IMR-90 (cell line): ENCODE measurements around the gene PTHLH. TPM values are rescaled to one million over a fixed set of nuclear protein-coding genes. Genes with fewer than 3 reads are reported as not detected.

ENCODE experiments used
- ATAC-seq: fragments of 200-7000 bp; cut with Tn5 transposase; 2 replicates; pipeline ENCODE4 v1.9.1; 2020; ENCODE audit warnings: low read depth, mild to moderate bottlenecking, moderate library complexity
- BruUV-seq: library from RNA; stranded (reverse); fragments of 400-500 nt; replicated peaks from 2 replicates; lab custom pipeline; 2021; lab: Mats Ljungman, UMichigan
- CTCF ChIA-PET: fragments of 300-600 bp; formaldehyde crosslinking; extraction: SDS; loops from one replicate; lab custom pipeline; 2021; ENCODE audit warnings: antibody characterized with exemption; lab: Yijun Ruan, JAX
- POLR2A ChIA-PET: fragments of 300-600 bp; sonication (Branson Sonifier 250); formaldehyde crosslinking; loops from one replicate; lab custom pipeline; 2022; ENCODE audit warnings: antibody characterized with exemption; ENCODE audit not compliant: unreplicated experiment; lab: Charles Lee
- DNase-seq: peaks from one replicate; pipeline ENCODE4 v3.0.0; 2013
- H2AFZ ChIP-seq: replicated peaks from 2 replicates; pipeline ENCODE3; 2013; ENCODE audit warnings: low read length, mild to moderate bottlenecking; ENCODE audit not compliant: poor library complexity
- H2AK5ac ChIP-seq: 2 replicates; pipeline ENCODE4 v1.6.1; 2013; ENCODE audit warnings: low read depth, low read length, inconsistent platforms
- H2AK9ac ChIP-seq: replicated peaks from 2 replicates; pipeline ENCODE3; 2013; ENCODE audit warnings: mild to moderate bottlenecking, low read depth, low read length, moderate library complexity; ENCODE audit not compliant: poor library complexity
- H2BK120ac ChIP-seq: 2 replicates; pipeline ENCODE4 v1.6.1; 2013; ENCODE audit warnings: low read depth, low read length, inconsistent platforms
- H2BK15ac ChIP-seq: 3 replicates; pipeline ENCODE4 v1.6.1; 2013; ENCODE audit warnings: low read depth, low read length, inconsistent platforms
- H2BK20ac ChIP-seq: 2 replicates; pipeline ENCODE4 v1.6.1; 2013; ENCODE audit warnings: low read depth, mild to moderate bottlenecking, inconsistent platforms, low read length, moderate library complexity
- H2BK5ac ChIP-seq: 2 replicates; pipeline ENCODE4 v1.6.1; 2013; ENCODE audit warnings: mild to moderate bottlenecking, low read depth, low read length, inconsistent platforms; ENCODE audit not compliant: poor library complexity, severe bottlenecking
- H3K14ac ChIP-seq: replicated peaks from 2 replicates; pipeline ENCODE4 v1.6.1; 2013; ENCODE audit warnings: low read depth, low read length, inconsistent platforms
- H3K18ac ChIP-seq: 2 replicates; pipeline ENCODE4 v1.6.1; 2013; ENCODE audit warnings: low read depth, low read length, control low read depth
- H3K23ac ChIP-seq: 2 replicates; pipeline ENCODE4 v1.6.1; 2013; ENCODE audit warnings: low read depth, low read length, inconsistent platforms
- H3K27ac ChIP-seq: 2 replicates; pipeline ENCODE4 v1.5.1; 2013; ENCODE audit warnings: mild to moderate bottlenecking, control low read depth, low read length; ENCODE audit not compliant: insufficient read depth
- H3K27me3 ChIP-seq: 2 replicates; pipeline ENCODE4 v1.6.1; 2013; ENCODE audit warnings: low read length; ENCODE audit not compliant: control insufficient read depth, insufficient read depth
- H3K36me3 ChIP-seq: 2 replicates; pipeline ENCODE4 v1.6.1; 2013; ENCODE audit warnings: low read length, mixed read lengths; ENCODE audit not compliant: control insufficient read depth, insufficient read depth
- H3K4ac ChIP-seq: 2 replicates; pipeline ENCODE4 v1.6.1; 2013; ENCODE audit warnings: low read depth, low read length, inconsistent platforms
- H3K4me1 ChIP-seq: 2 replicates; pipeline ENCODE4 v1.6.1; 2013; ENCODE audit warnings: low read length, mixed read lengths; ENCODE audit not compliant: control insufficient read depth, insufficient read depth
- H3K4me2 ChIP-seq: 2 replicates; pipeline ENCODE4 v1.6.1; 2013; ENCODE audit warnings: low read depth, mild to moderate bottlenecking, control low read depth, low read length, moderate library complexity
- H3K4me3 ChIP-seq: 2 replicates; pipeline ENCODE4 v1.5.1; 2013; ENCODE audit warnings: low read depth, mild to moderate bottlenecking, control low read depth, low read length, moderate library complexity; ENCODE audit not compliant: insufficient read depth
- H3K56ac ChIP-seq: 2 replicates; pipeline ENCODE4 v1.6.1; 2013; ENCODE audit warnings: low read length, inconsistent platforms; ENCODE audit not compliant: insufficient read depth; ENCODE audit errors: extremely low read depth
- H3K79me1 ChIP-seq, 2 experiments: 2 replicates each; pipeline ENCODE4 v1.6.1; 2013; ENCODE audit warnings: low read length in 2 of 2, inconsistent platforms in 1 of 2, low read depth in 1 of 2
- H3K9ac ChIP-seq: 2 replicates; pipeline ENCODE4 v1.6.1; 2013; ENCODE audit warnings: low read depth, low read length, control low read depth
- H3K9me1 ChIP-seq: 2 replicates; pipeline ENCODE4 v1.6.1; 2013; ENCODE audit warnings: low read length, inconsistent platforms; ENCODE audit not compliant: insufficient read depth
- H3K9me3 ChIP-seq: 2 replicates; pipeline ENCODE4 v1.6.1; 2013; ENCODE audit warnings: low read length; ENCODE audit not compliant: control insufficient read depth, insufficient read depth
- H4K20me1 ChIP-seq: 2 replicates; pipeline ENCODE4 v1.6.1; 2013; ENCODE audit warnings: low read length, inconsistent platforms; ENCODE audit not compliant: insufficient read depth
- H4K5ac ChIP-seq: 2 replicates; pipeline ENCODE4 v1.6.1; 2013; ENCODE audit warnings: mild to moderate bottlenecking, low read depth, low read length, control low read depth
- H4K8ac ChIP-seq, 2 experiments: 2 replicates each; pipeline ENCODE4 v1.6.1; 2013; ENCODE audit warnings: low read depth in 2 of 2, low read length in 2 of 2, control low read depth in 1 of 2, inconsistent platforms in 1 of 2
- H4K91ac ChIP-seq: 2 replicates; pipeline ENCODE4 v1.6.1; 2013; ENCODE audit warnings: low read depth, low read length, inconsistent platforms; ENCODE audit not compliant: insufficient read depth
- BHLHE40 ChIP-seq: fragments of 150-350 bp; IDR thresholded peaks from 2 replicates; pipeline ENCODE4 v1.6.1; 2016; ENCODE audit warnings: mild to moderate bottlenecking, low read depth, low read length
- CEBPB ChIP-seq: IDR thresholded peaks from 2 replicates; pipeline ENCODE4 v1.6.1; 2012; ENCODE audit warnings: low read depth, low read length, improper control_type of control experiment
- CHD1 ChIP-seq: IDR thresholded peaks from 2 replicates; pipeline ENCODE4 v1.6.1; 2012; ENCODE audit warnings: low read depth, low read length, improper control_type of control experiment
- CTCF ChIP-seq: conservative IDR thresholded peaks from 2 replicates; pipeline ENCODE4 v1.5.1; 2012; ENCODE audit warnings: mild to moderate bottlenecking, low read depth, low read length, improper control_type of control experiment
- ELK1 ChIP-seq: fragments of 150-350 bp; IDR thresholded peaks from 2 replicates; pipeline ENCODE4 v1.6.1; 2016; ENCODE audit warnings: low read depth, mild to moderate bottlenecking, low read length, moderate library complexity, borderline replicate concordance
- FOS ChIP-seq: fragments of 150-350 bp; IDR thresholded peaks from 2 replicates; pipeline ENCODE4 v1.6.1; 2016; ENCODE audit warnings: low read depth, low read length
- MAFK ChIP-seq: IDR thresholded peaks from 2 replicates; pipeline ENCODE4 v1.6.1; 2012; ENCODE audit warnings: low read depth, low read length, improper control_type of control experiment
- MAZ ChIP-seq: IDR thresholded peaks from 2 replicates; pipeline ENCODE4 v1.6.1; 2012; ENCODE audit warnings: low read depth, mild to moderate bottlenecking, low read length, improper control_type of control experiment, moderate library complexity, borderline replicate concordance
- MXI1 ChIP-seq: IDR thresholded peaks from 2 replicates; pipeline ENCODE4 v1.6.1; 2012; ENCODE audit warnings: low read depth, mild to moderate bottlenecking, low read length, moderate library complexity, borderline replicate concordance
- POLR2A ChIP-seq: IDR thresholded peaks from 2 replicates; pipeline ENCODE4 v1.6.1; 2012; ENCODE audit warnings: mild to moderate bottlenecking, low read depth, low read length
- RAD21 ChIP-seq: IDR thresholded peaks from 2 replicates; pipeline ENCODE4 v1.6.1; 2012; ENCODE audit warnings: low read length, improper control_type of control experiment
- RCOR1 ChIP-seq: IDR thresholded peaks from 2 replicates; pipeline ENCODE4 v1.6.1; 2012; ENCODE audit warnings: mild to moderate bottlenecking, low read length, improper control_type of control experiment; ENCODE audit not compliant: insufficient replicate concordance
- RFX5 ChIP-seq: IDR thresholded peaks from 2 replicates; pipeline ENCODE4 v1.8.0; 2012; ENCODE audit warnings: low read depth, mild to moderate bottlenecking, low read length, moderate library complexity
- SMC3 ChIP-seq: fragments of 150-350 bp; IDR thresholded peaks from 2 replicates; pipeline ENCODE4 v1.6.1; 2016; ENCODE audit warnings: low read depth, mild to moderate bottlenecking, antibody characterized with exemption, low read length, moderate library complexity
- USF2 ChIP-seq: fragments of 150-350 bp; IDR thresholded peaks from 2 replicates; pipeline ENCODE4 v1.6.1; 2017; ENCODE audit warnings: mild to moderate bottlenecking, antibody characterized with exemption, low read length, low read depth
- WGBS, 2 experiments: methylation state at CpG; one replicate each; pipeline versions ENCODE4 v1.1.5 to v1.1.7; 2013; ENCODE audit warnings: missing lambda C conversion rate in 2 of 2; ENCODE audit not compliant: insufficient read length in 1 of 2; ENCODE audit errors: extremely low coverage in 2 of 2; 5-methylcytosine and 5-hydroxymethylcytosine counted together
- dilution Hi-C: fragments of 300-500 bp; cut with HindIII; formaldehyde crosslinking; loops from one replicate; pipeline ENCODE4 v1.14.3; 2018; ENCODE audit warnings: low sequenced_read_pairs; ENCODE audit not compliant: unreplicated experiment
- in situ Hi-C: fragments of 300-500 bp; cut with MboI; formaldehyde crosslinking; loops from 3 replicates; pipeline ENCODE4 v1.14.3; 2019; ENCODE audit warnings: low sequenced_read_pairs, inconsistent platforms, mixed read lengths
- intact Hi-C: fragments of 100-400 bp; cut with micrococcal nuclease; formaldehyde crosslinking; loops from 2 replicates; pipeline ENCODE4 v1.10.0; 2022
- polyA plus RNA-seq, 3 experiments: library from polyadenylated mRNA; depleted of rRNA; stranded (reverse); fragments of >200 nt; gene quantifications; 2 replicates each; pipeline ENCODE4 v1.2.3, GENCODE V29; 2012; ENCODE audit warnings: low replicate concordance in 1 of 3
- total RNA-seq: library from RNA; depleted of rRNA; stranded (reverse); fragments of >200 nt; gene quantifications from 2 replicates; pipeline ENCODE4 v1.2.3, GENCODE V29; 2012

Gene PTHLH
- total and polyA plus RNA-seq, 2 of the 4 experiments (the other 2 are of a cell fraction) = 0.36 to 1.3 TPM

GRCh38 chr12:27982385-27982784 lies 9.9 kb upstream of the PTHLH start:
- no peak overlapping the region for H2BK15ac ChIP-seq
- no peak overlapping the region for H4K8ac ChIP-seq
- no peaks in the 10 kb centered on the region; the same call in 1 of the 2 replicates for H3K4me1 ChIP-seq
- no peak overlapping the region for H2BK120ac ChIP-seq
- no peak overlapping the region for H3K9ac ChIP-seq
- ChIA-PET CTCF (no interaction called here), POLR2A (no interaction called here)
- no peaks in the 10 kb centered on the region for H3K36me3 ChIP-seq
- no peak overlapping the region for H2AK9ac ChIP-seq
- no peak overlapping the region for H4K5ac ChIP-seq
- H3K27me3 ChIP-seq = no peaks in the 10 kb centered on the region
- intact Hi-C loops (loop anchor here (5.0 kb wide), 1 partner anchor 35 kb away; no protein-coding TSS in a partner anchor), dilution Hi-C loops (no loop called here), in situ Hi-C loops (no loop called here)
- no peak overlapping the region for H3K4ac ChIP-seq
- BruUV-seq = no TSS peak
- no peak overlapping the region for H3K14ac ChIP-seq
- H3K56ac ChIP-seq = no peak overlapping the region
- no peak overlapping the region for H3K4me2 ChIP-seq
- H2AFZ ChIP-seq = no peak overlapping the region
- H2AK5ac ChIP-seq = no peak overlapping the region
- H3K23ac ChIP-seq = no peak overlapping the region
- no peaks in the 10 kb centered on the region for H3K9me1 ChIP-seq
- no peak overlapping the region for H3K27ac ChIP-seq
- ATAC-seq (no peak), DNase-seq (no peak)
- no peak overlapping the region for H3K18ac ChIP-seq
- H3K79me1 ChIP-seq = no peaks in the 10 kb centered on the region
- no peak overlapping the region for H3K4me3 ChIP-seq
- no peaks in the 10 kb centered on the region for H3K9me3 ChIP-seq
- TF ChIP-seq MAFK = no peak
- TF ChIP-seq MAZ = no peak
- TF ChIP-seq RCOR1 = no peak
- TF ChIP-seq CTCF = no peak
- TF ChIP-seq POLR2A = no peak
- TF ChIP-seq CEBPB = no peak
- TF ChIP-seq USF2 = no peak
- no peak for TF ChIP-seq FOS
- TF ChIP-seq MXI1 = no peak
- TF ChIP-seq RFX5 = no peak
- TF ChIP-seq RAD21 = no peak
- no peak for TF ChIP-seq SMC3
- no peak for TF ChIP-seq BHLHE40
- TF ChIP-seq ELK1 = no peak
- no peak for TF ChIP-seq CHD1
- H4K20me1 ChIP-seq = no peaks in the 10 kb centered on the region
- H4K91ac ChIP-seq = no peak overlapping the region
- H2BK20ac ChIP-seq = no peak overlapping the region
- no CpG with 5 or more reads among the region's 2 CpGs for WGBS, 2 experiments
- H2BK5ac ChIP-seq = no peak overlapping the region
